Trophoblast cell (in vitro differentiated cells and primary cell): ENCODE results near the gene SECISBP2L.
A peak's percentile ranks its signal among the peaks of the same experiment; 100 is the strongest.

Experiments used
- DNase-seq, 2 donors: peaks; one replicate each; pipeline ENCODE4 v3.0.0-alpha.2; 2016
- H2AFZ ChIP-seq: 2 replicates; pipeline ENCODE4 v1.6.1; 2013; ENCODE audit warnings: low read length, moderate library complexity, mild to moderate bottlenecking; ENCODE audit not compliant: insufficient read depth, poor library complexity
- H2AK5ac ChIP-seq: 2 replicates; pipeline ENCODE4 v1.6.1; 2013; ENCODE audit warnings: mild to moderate bottlenecking, low read length
- H2BK120ac ChIP-seq: 2 replicates; pipeline ENCODE4 v1.6.1; 2013; ENCODE audit warnings: low read length, mild to moderate bottlenecking, moderate library complexity; ENCODE audit not compliant: insufficient read depth, poor library complexity
- H2BK12ac ChIP-seq: 2 replicates; pipeline ENCODE4 v1.6.1; 2013; ENCODE audit warnings: mild to moderate bottlenecking, low read length, moderate library complexity
- H2BK5ac ChIP-seq: 2 replicates; pipeline ENCODE4 v1.6.1; 2013; ENCODE audit warnings: low read length, low read depth, moderate library complexity, mild to moderate bottlenecking; ENCODE audit not compliant: poor library complexity
- H3K14ac ChIP-seq: 2 replicates; pipeline ENCODE4 v1.6.1; 2013; ENCODE audit warnings: mild to moderate bottlenecking, low read length
- H3K18ac ChIP-seq: 2 replicates; pipeline ENCODE4 v1.6.1; 2013; ENCODE audit warnings: mild to moderate bottlenecking, low read length
- H3K23ac ChIP-seq: 2 replicates; pipeline ENCODE4 v1.6.1; 2013; ENCODE audit warnings: low read length
- H3K27ac ChIP-seq: 2 replicates; pipeline ENCODE4 v1.5.1; 2013; ENCODE audit warnings: low read depth, mild to moderate bottlenecking, inconsistent platforms, low read length, moderate library complexity
- H3K27me3 ChIP-seq: 2 replicates; pipeline ENCODE4 v1.6.1; 2013; ENCODE audit warnings: inconsistent platforms, mild to moderate bottlenecking, low read length, moderate library complexity; ENCODE audit not compliant: insufficient read depth
- H3K36me3 ChIP-seq, 2 experiments: 1 replicate in 1 of 2; 2 replicates in 1 of 2; pipeline ENCODE4 v1.6.1; 2013; ENCODE audit warnings: low read length in 2 of 2, mild to moderate bottlenecking in 2 of 2, moderate library complexity in 1 of 2; ENCODE audit not compliant: insufficient read depth in 2 of 2, control insufficient read depth in 1 of 2
- H3K4ac ChIP-seq: 2 replicates; pipeline ENCODE4 v1.6.1; 2013; ENCODE audit warnings: low read depth, mild to moderate bottlenecking, low read length, moderate library complexity
- H3K4me1 ChIP-seq, 2 experiments: 1 replicate in 1 of 2; 2 replicates in 1 of 2; pipeline ENCODE4 v1.6.1; 2013; ENCODE audit warnings: low read length in 2 of 2, mild to moderate bottlenecking in 2 of 2, moderate library complexity in 1 of 2; ENCODE audit not compliant: insufficient read depth in 2 of 2, control insufficient read depth in 1 of 2
- H3K4me2 ChIP-seq: 2 replicates; pipeline ENCODE4 v1.6.1; 2013; ENCODE audit warnings: inconsistent platforms, mild to moderate bottlenecking, low read length, moderate library complexity
- H3K4me3 ChIP-seq: 2 replicates; pipeline ENCODE4 v1.5.1; 2013; ENCODE audit warnings: mild to moderate bottlenecking, low read depth, low read length, inconsistent platforms
- H3K79me1 ChIP-seq: one replicate; pipeline ENCODE4 v1.6.1; 2013; ENCODE audit warnings: low read length
- H3K79me2 ChIP-seq: 2 replicates; pipeline ENCODE4 v1.6.1; 2013; ENCODE audit warnings: low read length, mild to moderate bottlenecking; ENCODE audit not compliant: control insufficient read depth, insufficient read depth, poor library complexity
- H3K9ac ChIP-seq: 2 replicates; pipeline ENCODE4 v1.6.1; 2013; ENCODE audit warnings: mild to moderate bottlenecking, low read length
- H3K9me3 ChIP-seq: 2 replicates; pipeline ENCODE4 v1.6.1; 2013; ENCODE audit warnings: low read depth, mild to moderate bottlenecking, control low read depth, inconsistent platforms, low read length; ENCODE audit not compliant: insufficient read depth
- H4K12ac ChIP-seq: 2 replicates; pipeline ENCODE4 v1.6.1; 2013; ENCODE audit warnings: low read depth, mild to moderate bottlenecking, low read length, moderate library complexity
- H4K8ac ChIP-seq: 2 replicates; pipeline ENCODE4 v1.6.1; 2013; ENCODE audit warnings: low read depth, mild to moderate bottlenecking, low read length, moderate library complexity
- H4K91ac ChIP-seq: one replicate; pipeline ENCODE4 v1.6.1; 2013; ENCODE audit warnings: low read depth, mild to moderate bottlenecking, low read length, moderate library complexity
- WGBS: extraction: QIAGEN DNeasy Blood & Tissue Kit; methylation state at CpG from one replicate; pipeline ENCODE4 v1.1.7; 2013; ENCODE audit warnings: missing lambda C conversion rate; ENCODE audit not compliant: insufficient read length, insufficient coverage; ENCODE audit errors: extremely low coverage; 5-methylcytosine and 5-hydroxymethylcytosine counted together

SECISBP2L gene

GRCh38 chr15:48983300-48983699 is 62.9 kb downstream of the SECISBP2L start:
- no peak overlapping the region for H2BK12ac ChIP-seq
- no CpG with 5 or more reads among the region's 5 CpGs for WGBS
- H3K27ac ChIP-seq: no peak overlapping the region
- H3K4me2 ChIP-seq: no peak overlapping the region
- no peak overlapping the region for H3K14ac ChIP-seq
- no peaks in the 10 kb centered on the region for H3K9me3 ChIP-seq
- no peak for DNase-seq
- no peak overlapping the region for H4K91ac ChIP-seq
- peaks cover 2 to 9% of the 10 kb centered on the region in 2 experiments for H3K4me1 ChIP-seq
- H3K4me3 ChIP-seq: no peak overlapping the region
- no peak overlapping the region for H4K12ac ChIP-seq
- H3K27me3 ChIP-seq: no peaks in the 10 kb centered on the region
- H3K18ac ChIP-seq: no peak overlapping the region
- no peaks in the 10 kb centered on the region for H3K36me3 ChIP-seq
- H2AFZ ChIP-seq: no peak overlapping the region
- H3K9ac ChIP-seq: no peak overlapping the region
- H2BK120ac ChIP-seq: no peak overlapping the region
- H3K4ac ChIP-seq: no peak overlapping the region
- no peaks in the 10 kb centered on the region for H3K79me2 ChIP-seq
- H3K23ac ChIP-seq: no peak overlapping the region
- H2BK5ac ChIP-seq: no peak overlapping the region
- H3K79me1 ChIP-seq: no peaks in the 10 kb centered on the region
- no peak overlapping the region for H4K8ac ChIP-seq
- no peak overlapping the region for H2AK5ac ChIP-seq

DNA sequence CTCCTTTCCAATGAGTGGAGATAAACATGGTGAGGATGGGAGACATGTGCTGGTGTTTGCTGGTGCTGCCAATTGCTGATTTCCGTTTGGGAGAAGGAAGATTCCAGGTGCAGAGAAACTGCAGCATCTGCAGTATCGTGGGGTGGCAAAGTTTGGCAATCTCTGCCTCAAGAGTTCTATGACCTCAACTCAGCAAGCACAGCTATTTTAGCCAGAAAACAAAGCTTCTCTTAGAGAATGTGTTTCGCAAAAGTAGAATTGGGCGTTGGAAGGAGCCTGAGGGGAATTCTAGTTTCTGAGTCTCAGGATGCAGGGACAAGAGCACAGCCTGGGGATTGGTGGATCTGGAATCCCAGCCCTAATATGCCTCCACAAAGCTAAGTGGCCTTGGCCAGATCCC is 64.3 kb downstream of the SECISBP2L start:
- no peak overlapping the region for H3K14ac ChIP-seq
- H3K27ac ChIP-seq: no peak overlapping the region
- H3K23ac ChIP-seq: no peak overlapping the region
- no peak overlapping the region for H3K4ac ChIP-seq
- no peak overlapping the region for H3K4me2 ChIP-seq
- no peak overlapping the region for H3K9ac ChIP-seq
- DNase-seq: peak; percentile 24 to 84
- H3K4me3 ChIP-seq: no peak overlapping the region
- H4K91ac ChIP-seq: no peak overlapping the region
- no peaks in the 10 kb centered on the region for H3K79me1 ChIP-seq
- no peak overlapping the region for H2AFZ ChIP-seq
- no CpG with 5 or more reads among the region's 4 CpGs for WGBS
- no peak overlapping the region for H4K8ac ChIP-seq
- no peaks in the 10 kb centered on the region for H3K36me3 ChIP-seq
- H2BK12ac ChIP-seq: no peak overlapping the region
- H2BK120ac ChIP-seq: no peak overlapping the region
- H3K4me1 ChIP-seq: peaks cover 2 to 9% of the 10 kb centered on the region in 2 experiments
- H2BK5ac ChIP-seq: no peak overlapping the region
- no peaks in the 10 kb centered on the region for H3K27me3 ChIP-seq
- no peak overlapping the region for H2AK5ac ChIP-seq
- no peaks in the 10 kb centered on the region for H3K79me2 ChIP-seq
- H3K18ac ChIP-seq: no peak overlapping the region
- no peak overlapping the region for H4K12ac ChIP-seq
- H3K9me3 ChIP-seq: no peaks in the 10 kb centered on the region

GRCh38 chr15:48978638-48979037 is 67.6 kb downstream of the SECISBP2L start:
- Histone ChIP-seq H3K4me2 (no peak overlapping the region), H3K79me1 (peaks cover 7% of the 10 kb centered on the region), H3K9ac (no peak overlapping the region), H3K4me3 (no peak overlapping the region), H3K27ac (no peak overlapping the region), H2AFZ (no peak overlapping the region), H4K12ac (no peak overlapping the region), H2BK120ac (no peak overlapping the region), H2BK12ac (no peak overlapping the region), H3K36me3 (no peaks in the 10 kb centered on the region), H4K8ac (no peak overlapping the region), H3K23ac (no peak overlapping the region), H3K4ac (no peak overlapping the region), H2BK5ac (no peak overlapping the region), H3K14ac (no peak overlapping the region), H3K18ac (no peak overlapping the region), H3K79me2 (peaks cover 3% of the 10 kb centered on the region), H3K4me1 (peaks cover 2 to 11% of the 10 kb centered on the region in 2 experiments), H2AK5ac (no peak overlapping the region), H4K91ac (no peak overlapping the region), H3K27me3 (no peaks in the 10 kb centered on the region), H3K9me3 (no peaks in the 10 kb centered on the region)
- no peak for DNase-seq
- WGBS: no CpG with 5 or more reads among the region's 2 CpGs

GRCh38 chr15:48976444-48977088 is 69.7 kb downstream of the SECISBP2L start:
- H2AK5ac ChIP-seq: peak overlapping the region; percentile 2
- H3K4ac ChIP-seq: no peak overlapping the region
- H3K9me3 ChIP-seq: no peaks in the 10 kb centered on the region
- no peak overlapping the region for H3K18ac ChIP-seq
- H3K79me1 ChIP-seq: peaks cover 7% of the 10 kb centered on the region
- H3K79me2 ChIP-seq: peaks cover 3% of the 10 kb centered on the region
- no peak overlapping the region for H3K23ac ChIP-seq
- no peaks in the 10 kb centered on the region for H3K27me3 ChIP-seq
- no peak overlapping the region for H3K9ac ChIP-seq
- WGBS: no CpG with 5 or more reads among the region's 17 CpGs
- H3K27ac ChIP-seq: no peak overlapping the region
- H4K91ac ChIP-seq: no peak overlapping the region
- H2BK120ac ChIP-seq: peak overlapping the region; percentile 90
- H2AFZ ChIP-seq: peak overlapping the region; percentile 97
- H3K14ac ChIP-seq: peak overlapping the region; percentile 88
- H2BK12ac ChIP-seq: no peak overlapping the region
- peak overlapping the region; percentile 94 for H4K12ac ChIP-seq
- peaks cover 2 to 9% of the 10 kb centered on the region in 2 experiments for H3K4me1 ChIP-seq
- H3K4me3 ChIP-seq: no peak overlapping the region
- no peak for DNase-seq
- peak overlapping the region; percentile 63 for H3K4me2 ChIP-seq
- peak overlapping the region; percentile 95 for H4K8ac ChIP-seq
- no peak overlapping the region for H2BK5ac ChIP-seq
- no peaks in the 10 kb centered on the region for H3K36me3 ChIP-seq
